SH-SY5Y (cell line): ENCODE data around the gene RASAL3.

ENCODE experiments used
- GATA2 ChIP-seq: IDR thresholded peaks from 2 replicates; pipeline ENCODE4 v1.6.1; 2011; ENCODE audit warnings: mild to moderate bottlenecking, low read depth, low read length
- GATA3 ChIP-seq: IDR thresholded peaks from 2 replicates; pipeline ENCODE4 v1.6.1; 2011; ENCODE audit warnings: low read depth, mild to moderate bottlenecking, low read length, moderate library complexity

- no peak for TF ChIP-seq GATA3
- TF ChIP-seq GATA2 = no peak
These were observed 46.1 kb downstream of the RASAL3 start for GRCh38 chr19:15418231-15418578.
